ENCODE results near the gene INMT.

INMT gene

GRCh38 chr7:30797176-30798040, 45.5 kb downstream of the INMT start:
- Histone ChIP-seq H3K4me3 (IDR thresholded peaks at IDR 0.05; ENCODE audit: insufficient read depth, low read depth, low read length) (no peak overlapping the region), H2AFZ (ENCODE audit: low read depth) (no peak overlapping the region), H4K20me1 (ENCODE audit: insufficient read depth) (no peaks in the 10 kb centered on the region), H3K4me1 (ENCODE audit: low read depth, poor library complexity, severe bottlenecking) (no peaks in the 10 kb centered on the region), H3K79me2 (ENCODE audit: insufficient read depth, low read depth) (no peaks in the 10 kb centered on the region), H3K9ac (no peak overlapping the region), H3K27ac (no peak overlapping the region), H3K4me2 (no peak overlapping the region), H3K36me3 (ENCODE audit: insufficient read depth) (no peaks in the 10 kb centered on the region), H3K27me3 (ENCODE audit: insufficient read depth, low read depth) (no peaks in the 10 kb centered on the region)
- TF ChIP-seq, protein P1, sequence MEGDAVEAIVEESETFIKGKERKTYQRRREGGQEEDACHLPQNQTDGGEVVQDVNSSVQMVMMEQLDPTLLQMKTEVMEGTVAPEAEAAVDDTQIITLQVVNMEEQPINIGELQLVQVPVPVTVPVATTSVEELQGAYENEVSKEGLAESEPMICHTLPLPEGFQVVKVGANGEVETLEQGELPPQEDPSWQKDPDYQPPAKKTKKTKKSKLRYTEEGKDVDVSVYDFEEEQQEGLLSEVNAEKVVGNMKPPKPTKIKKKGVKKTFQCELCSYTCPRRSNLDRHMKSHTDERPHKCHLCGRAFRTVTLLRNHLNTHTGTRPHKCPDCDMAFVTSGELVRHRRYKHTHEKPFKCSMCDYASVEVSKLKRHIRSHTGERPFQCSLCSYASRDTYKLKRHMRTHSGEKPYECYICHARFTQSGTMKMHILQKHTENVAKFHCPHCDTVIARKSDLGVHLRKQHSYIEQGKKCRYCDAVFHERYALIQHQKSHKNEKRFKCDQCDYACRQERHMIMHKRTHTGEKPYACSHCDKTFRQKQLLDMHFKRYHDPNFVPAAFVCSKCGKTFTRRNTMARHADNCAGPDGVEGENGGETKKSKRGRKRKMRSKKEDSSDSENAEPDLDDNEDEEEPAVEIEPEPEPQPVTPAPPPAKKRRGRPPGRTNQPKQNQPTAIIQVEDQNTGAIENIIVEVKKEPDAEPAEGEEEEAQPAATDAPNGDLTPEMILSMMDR (conservative IDR thresholded peaks at IDR 0.05; ENCODE audit: low read depth, low read length): no peak

DNA sequence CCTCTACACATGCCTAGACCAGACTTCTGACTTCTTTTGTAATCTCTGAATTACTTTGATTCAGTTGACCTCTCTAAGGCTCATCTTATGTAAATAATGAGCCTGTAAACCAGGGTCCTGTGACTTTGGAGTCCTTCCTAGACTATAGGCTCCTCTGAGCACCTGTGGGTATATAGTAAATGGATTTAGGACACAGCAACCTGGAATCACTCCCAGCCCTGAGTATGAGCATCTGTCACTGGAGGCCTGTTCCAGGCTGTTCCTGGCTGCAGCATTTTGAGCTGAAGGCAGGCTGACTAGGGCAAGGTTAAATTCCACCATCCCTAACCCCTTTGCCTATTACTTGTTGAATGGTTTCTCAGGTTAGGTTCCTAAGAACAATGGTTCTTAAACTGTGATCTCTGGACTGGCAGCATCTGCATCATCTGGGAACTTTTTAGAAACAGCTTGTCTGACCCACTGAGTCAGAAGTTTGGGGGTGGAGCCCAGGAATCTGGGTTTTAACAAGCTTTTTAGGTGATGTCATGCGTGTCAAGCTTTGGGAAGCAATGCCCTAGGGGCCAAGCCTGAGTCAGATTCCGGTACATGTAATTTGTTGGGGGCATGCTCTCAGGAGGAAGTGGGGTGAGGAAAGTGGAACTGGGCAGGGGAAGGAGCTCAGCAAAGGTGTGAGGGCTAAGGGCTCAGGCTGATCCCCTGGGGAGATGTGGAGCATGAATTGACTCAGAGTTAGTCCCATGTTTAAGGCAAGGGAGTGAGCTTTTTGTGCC, 47.5 kb downstream of the INMT start:
- no peaks in the 10 kb centered on the region for H3K36me3 ChIP-seq (ENCODE audit: insufficient read depth)
- H3K4me2 ChIP-seq: no peak overlapping the region
- H3K4me3 ChIP-seq (IDR thresholded peaks at IDR 0.05; ENCODE audit: insufficient read depth, low read depth, low read length): no peak overlapping the region
- no peak overlapping the region for H3K27ac ChIP-seq
- H3K27me3 ChIP-seq (ENCODE audit: insufficient read depth, low read depth): no peaks in the 10 kb centered on the region
- TF ChIP-seq, protein P1 (conservative IDR thresholded peaks at IDR 0.05; ENCODE audit: low read depth, low read length): no peak
- H2AFZ ChIP-seq (ENCODE audit: low read depth): no peak overlapping the region
- H4K20me1 ChIP-seq (ENCODE audit: insufficient read depth): no peaks in the 10 kb centered on the region
- no peaks in the 10 kb centered on the region for H3K79me2 ChIP-seq (ENCODE audit: insufficient read depth, low read depth)
- H3K4me1 ChIP-seq (ENCODE audit: low read depth, poor library complexity, severe bottlenecking): no peaks in the 10 kb centered on the region
- H3K9ac ChIP-seq: no peak overlapping the region

- H4K20me1 ChIP-seq (ENCODE audit: insufficient read depth): no peaks in the 10 kb centered on the region
- H3K4me2 ChIP-seq: no peak overlapping the region
- no peaks in the 10 kb centered on the region for H3K4me1 ChIP-seq (ENCODE audit: low read depth, poor library complexity, severe bottlenecking)
- H3K4me3 ChIP-seq (IDR thresholded peaks at IDR 0.05; ENCODE audit: insufficient read depth, low read depth, low read length): no peak overlapping the region
- no peaks in the 10 kb centered on the region for H3K36me3 ChIP-seq (ENCODE audit: insufficient read depth)
- no peak overlapping the region for H2AFZ ChIP-seq (ENCODE audit: low read depth)
- TF ChIP-seq, protein P1 (conservative IDR thresholded peaks at IDR 0.05; ENCODE audit: low read depth, low read length): no peak
- no peaks in the 10 kb centered on the region for H3K27me3 ChIP-seq (ENCODE audit: insufficient read depth, low read depth)
- no peak overlapping the region for H3K27ac ChIP-seq
- H3K9ac ChIP-seq: no peak overlapping the region
- H3K79me2 ChIP-seq (ENCODE audit: insufficient read depth, low read depth): no peaks in the 10 kb centered on the region
Observed at GRCh38 chr7:30799976-30800661, 48.2 kb downstream of the INMT start.

GRCh38 chr7:30800785-30801252, 48.9 kb downstream of the INMT start:
- Histone ChIP-seq H3K36me3 (ENCODE audit: insufficient read depth) (no peaks in the 10 kb centered on the region), H4K20me1 (ENCODE audit: insufficient read depth) (no peaks in the 10 kb centered on the region), H3K27me3 (ENCODE audit: insufficient read depth, low read depth) (no peaks in the 10 kb centered on the region), H3K4me1 (ENCODE audit: low read depth, poor library complexity, severe bottlenecking) (no peaks in the 10 kb centered on the region), H2AFZ (ENCODE audit: low read depth) (no peak overlapping the region), H3K27ac (no peak overlapping the region), H3K4me2 (no peak overlapping the region), H3K79me2 (ENCODE audit: insufficient read depth, low read depth) (no peaks in the 10 kb centered on the region), H3K9ac (no peak overlapping the region), H3K4me3 (IDR thresholded peaks at IDR 0.05; ENCODE audit: insufficient read depth, low read depth, low read length) (no peak overlapping the region)
- TF ChIP-seq, protein P1 (conservative IDR thresholded peaks at IDR 0.05; ENCODE audit: low read depth, low read length): peak; percentile 79

Measured in KMS-11 (cell line).